GM12878 (cell line): ENCODE data around the gene SMG6.

Source experiments
- BHLHE40 ChIP-seq, 2 experiments: fragments of 450-650 bp in 1 of 2; IDR thresholded peaks; 2 replicates each; pipeline ENCODE4 v1.6.1; 2011 to 2017; ENCODE audit warnings: low read depth in 2 of 2, borderline replicate concordance in 1 of 2, improper control_type of control experiment in 1 of 2, low read length in 1 of 2, mild to moderate bottlenecking in 1 of 2
- CTCF ChIP-seq, 3 experiments: IDR thresholded peaks in 2 of 3; conservative IDR thresholded peaks in 1 of 3; 2 replicates each; pipeline ENCODE4 v1.5.1; 2011; ENCODE audit warnings: low read depth in 3 of 3, low read length in 3 of 3, mild to moderate bottlenecking in 3 of 3, control low read depth in 2 of 3, moderate library complexity in 2 of 3, inconsistent platforms in 1 of 3, mixed read lengths in 1 of 3; ENCODE audit not compliant: control insufficient read depth in 2 of 3, insufficient read depth in 1 of 3; ENCODE audit errors: extremely low read depth in 1 of 3
- HDAC6 ChIP-seq: fragments of 200-600 bp; sonication (generic); IDR thresholded peaks from one replicate; pipeline ENCODE4 v1.8.0; 2017; ENCODE audit warnings: antibody characterized with exemption; ENCODE audit not compliant: unreplicated experiment
- JUND ChIP-seq: IDR thresholded peaks from 2 replicates; pipeline ENCODE4 v1.6.1; 2012; ENCODE audit warnings: low read depth, mild to moderate bottlenecking, low read length, improper control_type of control experiment, moderate library complexity
- MTA3 ChIP-seq: IDR thresholded peaks from 2 replicates; pipeline ENCODE4 v1.6.1; 2012; ENCODE audit warnings: low read length, inconsistent platforms, borderline replicate concordance
- ZBTB33 ChIP-seq: fragments of 450-650 bp; IDR thresholded peaks from 2 replicates; pipeline ENCODE4 v1.6.1; 2017; ENCODE audit warnings: mild to moderate bottlenecking
- ZNF274 ChIP-seq: IDR thresholded peaks from one replicate; pipeline ENCODE4 v1.8.0; 2011; ENCODE audit not compliant: insufficient read length, insufficient read depth
- TF ChIP-seq, protein P1 (sequence below): fragments of 450-650 bp; IDR thresholded peaks from 2 replicates; pipeline ENCODE4 v1.6.1; 2017; ENCODE audit warnings: mild to moderate bottlenecking, moderate library complexity

DNA sequence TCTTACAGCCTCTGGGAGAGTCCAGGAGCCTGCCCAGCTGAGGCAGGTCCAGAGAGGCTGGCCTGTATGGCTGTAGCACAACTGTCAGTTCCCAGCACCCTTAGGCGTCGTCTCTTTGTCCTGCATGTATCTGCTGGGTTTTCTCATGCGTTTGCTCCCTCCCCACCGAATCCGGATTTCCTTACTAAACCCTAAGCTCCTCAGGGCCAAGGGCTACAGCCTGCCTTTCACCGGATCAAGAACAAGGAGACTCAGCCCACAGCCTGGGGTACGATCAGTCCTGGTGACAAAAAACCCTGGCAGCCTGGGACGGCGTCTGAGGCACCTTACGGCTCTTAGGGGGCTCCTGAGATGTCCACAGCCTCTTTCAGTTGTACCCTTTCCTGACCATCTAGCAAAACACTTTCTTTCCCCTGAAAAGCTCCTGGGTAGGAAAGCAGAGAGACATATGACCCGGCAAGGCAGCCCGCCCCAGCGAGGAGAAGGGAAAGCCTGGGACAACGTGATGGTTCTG lies 236.5 kb downstream of the SMG6 start:
- TF ChIP-seq CTCF (IDR thresholded peaks at IDR 0.05 in 2 of 3, conservative IDR thresholded peaks at IDR 0.05 in 1 of 3; ENCODE audit: control insufficient read depth in 2 of 3, extremely low read depth in 1 of 3, insufficient read depth in 1 of 3, low read depth in 3 of 3, low read length in 3 of 3): no peak
- TF ChIP-seq ZBTB33: no peak
- no peak for TF ChIP-seq MTA3
- no peak for TF ChIP-seq BHLHE40 (IDR thresholded peaks at IDR 0.05; ENCODE audit: borderline replicate concordance in 1 of 2, low read depth in 2 of 2, low read length in 1 of 2)
- no peak for TF ChIP-seq HDAC6
- no peak for TF ChIP-seq JUND
- TF ChIP-seq, protein P1, sequence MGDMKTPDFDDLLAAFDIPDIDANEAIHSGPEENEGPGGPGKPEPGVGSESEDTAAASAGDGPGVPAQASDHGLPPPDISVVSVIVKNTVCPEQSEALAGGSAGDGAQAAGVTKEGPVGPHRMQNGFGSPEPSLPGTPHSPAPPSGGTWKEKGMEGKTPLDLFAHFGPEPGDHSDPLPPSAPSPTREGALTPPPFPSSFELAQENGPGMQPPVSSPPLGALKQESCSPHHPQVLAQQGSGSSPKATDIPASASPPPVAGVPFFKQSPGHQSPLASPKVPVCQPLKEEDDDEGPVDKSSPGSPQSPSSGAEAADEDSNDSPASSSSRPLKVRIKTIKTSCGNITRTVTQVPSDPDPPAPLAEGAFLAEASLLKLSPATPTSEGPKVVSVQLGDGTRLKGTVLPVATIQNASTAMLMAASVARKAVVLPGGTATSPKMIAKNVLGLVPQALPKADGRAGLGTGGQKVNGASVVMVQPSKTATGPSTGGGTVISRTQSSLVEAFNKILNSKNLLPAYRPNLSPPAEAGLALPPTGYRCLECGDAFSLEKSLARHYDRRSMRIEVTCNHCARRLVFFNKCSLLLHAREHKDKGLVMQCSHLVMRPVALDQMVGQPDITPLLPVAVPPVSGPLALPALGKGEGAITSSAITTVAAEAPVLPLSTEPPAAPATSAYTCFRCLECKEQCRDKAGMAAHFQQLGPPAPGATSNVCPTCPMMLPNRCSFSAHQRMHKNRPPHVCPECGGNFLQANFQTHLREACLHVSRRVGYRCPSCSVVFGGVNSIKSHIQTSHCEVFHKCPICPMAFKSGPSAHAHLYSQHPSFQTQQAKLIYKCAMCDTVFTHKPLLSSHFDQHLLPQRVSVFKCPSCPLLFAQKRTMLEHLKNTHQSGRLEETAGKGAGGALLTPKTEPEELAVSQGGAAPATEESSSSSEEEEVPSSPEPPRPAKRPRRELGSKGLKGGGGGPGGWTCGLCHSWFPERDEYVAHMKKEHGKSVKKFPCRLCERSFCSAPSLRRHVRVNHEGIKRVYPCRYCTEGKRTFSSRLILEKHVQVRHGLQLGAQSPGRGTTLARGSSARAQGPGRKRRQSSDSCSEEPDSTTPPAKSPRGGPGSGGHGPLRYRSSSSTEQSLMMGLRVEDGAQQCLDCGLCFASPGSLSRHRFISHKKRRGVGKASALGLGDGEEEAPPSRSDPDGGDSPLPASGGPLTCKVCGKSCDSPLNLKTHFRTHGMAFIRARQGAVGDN: no peak
- TF ChIP-seq ZNF274: no peak
